ENCODE data around the gene EPHB2. TPM values are rescaled to one million over a fixed set of nuclear protein-coding genes. Genes with fewer than 3 reads are reported as not detected.

Gene EPHB2
- total RNA-seq, 2 donors from 2014 or later = 34.0 to 50.7 TPM

DNA sequence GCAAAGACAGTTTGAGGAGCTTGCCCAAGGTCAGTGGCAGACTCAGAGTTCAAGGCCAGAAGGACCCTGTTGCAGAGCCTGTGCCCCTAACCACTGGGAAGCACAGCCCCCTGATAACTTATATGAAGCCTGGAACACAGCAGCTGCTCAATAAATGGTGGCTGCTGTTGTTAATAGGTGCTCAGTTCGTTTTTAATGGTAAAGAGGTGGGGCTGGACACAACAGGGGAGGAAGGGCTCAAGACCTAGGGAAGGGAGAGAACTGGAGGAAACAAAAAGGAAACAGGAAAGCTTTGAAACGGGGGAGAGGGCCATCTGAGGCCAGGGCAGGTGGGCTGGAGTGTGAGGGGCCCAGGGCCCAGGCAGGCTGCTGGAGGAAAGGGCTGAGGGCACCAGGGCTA is 136.6 kb downstream of the EPHB2 start:
- 87 to 90% methylated on average over 2 of the region's 2 CpGs for WGBS, 2 experiments (ENCODE audit: insufficient coverage in 1 of 2, insufficient read length in 1 of 2)
- no peaks in the 10 kb centered on the region for H3K27me3 ChIP-seq (ENCODE audit: control insufficient read depth, insufficient read depth, low read length, poor library complexity, severe bottlenecking)

GRCh38 chr1:22847709-22848108 is 137.1 kb downstream of the EPHB2 start:
- Mint-ChIP-seq H3K9me3 (no peaks in the 10 kb centered on the region), H3K4me1 (peaks cover 26% of the 10 kb centered on the region), H3K4me3 (no peak overlapping the region), H3K36me3 (ENCODE audit: low read depth) (no peaks in the 10 kb centered on the region), H3K27ac (no peak overlapping the region), H3K27me3 (ENCODE audit: insufficient read depth) (peaks cover under 1% of the 10 kb centered on the region)
- Histone ChIP-seq H3K9ac (ENCODE audit: extremely low read depth, low read length, poor library complexity, severe bottlenecking) (no peak overlapping the region), H3K4me3 (ENCODE audit: low read length) (no peak overlapping the region), H3K4me1 (ENCODE audit: control insufficient read depth, insufficient read depth, low read length) (no peaks in the 10 kb centered on the region), H3K9me3 (ENCODE audit: control insufficient read depth, low read length) (no peaks in the 10 kb centered on the region), H3K27ac (ENCODE audit: low read depth, low read length) (no peak overlapping the region), H3K36me3 (ENCODE audit: control insufficient read depth, insufficient read depth, low read length) (no peaks in the 10 kb centered on the region), H3K27me3 (ENCODE audit: control insufficient read depth, insufficient read depth, low read length, poor library complexity, severe bottlenecking) (no peaks in the 10 kb centered on the region)
- DNase-seq = no peak
- TF ChIP-seq, protein P1, sequence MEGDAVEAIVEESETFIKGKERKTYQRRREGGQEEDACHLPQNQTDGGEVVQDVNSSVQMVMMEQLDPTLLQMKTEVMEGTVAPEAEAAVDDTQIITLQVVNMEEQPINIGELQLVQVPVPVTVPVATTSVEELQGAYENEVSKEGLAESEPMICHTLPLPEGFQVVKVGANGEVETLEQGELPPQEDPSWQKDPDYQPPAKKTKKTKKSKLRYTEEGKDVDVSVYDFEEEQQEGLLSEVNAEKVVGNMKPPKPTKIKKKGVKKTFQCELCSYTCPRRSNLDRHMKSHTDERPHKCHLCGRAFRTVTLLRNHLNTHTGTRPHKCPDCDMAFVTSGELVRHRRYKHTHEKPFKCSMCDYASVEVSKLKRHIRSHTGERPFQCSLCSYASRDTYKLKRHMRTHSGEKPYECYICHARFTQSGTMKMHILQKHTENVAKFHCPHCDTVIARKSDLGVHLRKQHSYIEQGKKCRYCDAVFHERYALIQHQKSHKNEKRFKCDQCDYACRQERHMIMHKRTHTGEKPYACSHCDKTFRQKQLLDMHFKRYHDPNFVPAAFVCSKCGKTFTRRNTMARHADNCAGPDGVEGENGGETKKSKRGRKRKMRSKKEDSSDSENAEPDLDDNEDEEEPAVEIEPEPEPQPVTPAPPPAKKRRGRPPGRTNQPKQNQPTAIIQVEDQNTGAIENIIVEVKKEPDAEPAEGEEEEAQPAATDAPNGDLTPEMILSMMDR (conservative IDR thresholded peaks at IDR 0.05) = no peak
- WGBS, 2 experiments (ENCODE audit: insufficient coverage in 1 of 2, insufficient read length in 1 of 2) = 81 to 88% methylated on average over 2 of the region's 2 CpGs

More for the DNA sequence above, 136.6 kb downstream of the EPHB2 start:
- peaks cover 2% of the 10 kb centered on the region for H3K27me3 Mint-ChIP-seq (ENCODE audit: insufficient read depth)
- H3K36me3 ChIP-seq (ENCODE audit: control insufficient read depth, insufficient read depth, low read length) = no peaks in the 10 kb centered on the region
- H3K4me3 ChIP-seq (ENCODE audit: low read length) = no peak overlapping the region
- no peak overlapping the region for H3K27ac Mint-ChIP-seq
- no peaks in the 10 kb centered on the region for H3K9me3 ChIP-seq (ENCODE audit: control insufficient read depth, low read length)
- no peaks in the 10 kb centered on the region for H3K9me3 Mint-ChIP-seq
- no peak overlapping the region for H3K4me3 Mint-ChIP-seq
- peaks cover 22% of the 10 kb centered on the region for H3K4me1 Mint-ChIP-seq
- H3K36me3 Mint-ChIP-seq (ENCODE audit: low read depth) = no peaks in the 10 kb centered on the region
- TF ChIP-seq, protein P1 (conservative IDR thresholded peaks at IDR 0.05) = no peak
- no peak overlapping the region for H3K27ac ChIP-seq (ENCODE audit: low read depth, low read length)
- H3K9ac ChIP-seq (ENCODE audit: extremely low read depth, low read length, poor library complexity, severe bottlenecking) = no peak overlapping the region
- no peaks in the 10 kb centered on the region for H3K4me1 ChIP-seq (ENCODE audit: control insufficient read depth, insufficient read depth, low read length)
- DNase-seq = no peak

DNA sequence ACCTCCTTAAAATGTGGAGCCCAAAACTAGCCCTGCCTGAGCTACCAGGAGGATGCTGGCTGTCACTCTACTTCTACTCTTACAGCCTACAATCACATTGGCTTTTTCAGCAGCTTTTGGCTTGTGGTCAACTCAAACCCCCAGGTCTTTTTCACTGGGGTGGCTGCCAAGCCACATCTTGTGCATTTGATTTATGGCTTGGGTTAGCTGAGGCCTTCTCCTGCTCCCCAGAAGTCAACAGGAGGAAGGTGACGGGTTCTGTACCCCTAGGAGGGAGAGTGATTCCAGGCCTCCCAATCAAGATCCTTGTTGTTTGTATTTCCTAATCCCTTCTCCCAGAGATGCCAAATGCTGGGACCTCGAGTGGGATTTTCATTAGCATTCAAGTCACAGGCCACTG is 137.8 kb downstream of the EPHB2 start:
- H3K27me3 Mint-ChIP-seq (ENCODE audit: insufficient read depth) = no peaks in the 10 kb centered on the region
- Histone ChIP-seq H3K36me3 (ENCODE audit: control insufficient read depth, insufficient read depth, low read length) (no peaks in the 10 kb centered on the region), H3K27ac (ENCODE audit: low read depth, low read length) (no peak overlapping the region), H3K9me3 (ENCODE audit: control insufficient read depth, low read length) (no peaks in the 10 kb centered on the region), H3K27me3 (ENCODE audit: control insufficient read depth, insufficient read depth, low read length, poor library complexity, severe bottlenecking) (no peaks in the 10 kb centered on the region), H3K9ac (ENCODE audit: extremely low read depth, low read length, poor library complexity, severe bottlenecking) (no peak overlapping the region), H3K4me1 (ENCODE audit: control insufficient read depth, insufficient read depth, low read length) (no peaks in the 10 kb centered on the region), H3K4me3 (ENCODE audit: low read length) (no peak overlapping the region)
- 83 to 100% methylated on average over 1 to 2 of the region's 2 CpGs for WGBS, 2 experiments (ENCODE audit: insufficient coverage in 1 of 2, insufficient read length in 1 of 2)
- no peak overlapping the region for H3K27ac Mint-ChIP-seq
- TF ChIP-seq, protein P1 (conservative IDR thresholded peaks at IDR 0.05) = no peak
- H3K4me1 Mint-ChIP-seq = peaks cover 28% of the 10 kb centered on the region
- no peaks in the 10 kb centered on the region for H3K36me3 Mint-ChIP-seq (ENCODE audit: low read depth)
- no peak overlapping the region for H3K4me3 Mint-ChIP-seq
- no peak for DNase-seq
- H3K9me3 Mint-ChIP-seq = no peaks in the 10 kb centered on the region
